GM18505 (cell line): ENCODE results near the gene C3orf38.
"Not testable (repeated sequence)": the region's sequence is repeated elsewhere in the genome, so short reads cannot be mapped to it uniquely, and the experiment has no call there.

Experiments
- ATAC-seq: cut with Tn5 transposase; IDR thresholded peaks from one replicate; pipeline ENCODE4 v1.9.1; 2021; ENCODE audit not compliant: unreplicated experiment
- POLR2A ChIP-seq: IDR thresholded peaks from 4 replicates; pipeline ENCODE4 v1.6.1; 2011; ENCODE audit warnings: borderline replicate concordance; ENCODE audit not compliant: insufficient read depth, insufficient read length; ENCODE audit errors: extremely low read depth

C3orf38 gene

DNA sequence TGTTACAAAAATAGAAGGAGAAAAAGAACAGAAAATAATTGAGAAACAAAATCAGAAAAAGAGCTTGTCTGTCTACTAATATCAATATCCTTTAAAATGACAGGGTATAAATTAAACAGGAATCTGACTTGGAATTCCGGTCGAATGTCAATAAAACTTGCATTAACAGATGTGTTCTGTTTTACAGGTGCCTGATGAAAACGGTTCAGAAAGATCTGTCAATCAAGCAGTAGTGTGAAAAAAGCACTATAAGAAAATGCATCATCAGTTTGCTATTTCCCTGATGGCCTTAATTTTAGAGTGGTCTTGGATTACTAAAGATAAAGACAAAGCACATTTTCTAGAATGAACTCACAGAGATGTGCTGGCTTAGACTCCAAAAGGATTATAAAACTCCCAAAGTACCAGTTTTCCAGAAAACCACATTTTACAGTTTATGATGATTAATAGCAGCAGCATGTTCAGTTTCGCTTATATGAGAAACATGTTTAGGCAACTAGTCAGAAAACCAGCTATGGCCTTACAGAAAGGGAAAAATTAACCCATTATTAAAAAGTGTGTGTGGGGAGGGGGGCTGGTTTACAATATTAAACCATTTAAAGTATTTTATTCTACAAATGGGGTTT, 8.2 kb upstream of the C3orf38 start:
- TF ChIP-seq POLR2A, result no peak
- ATAC-seq, result no peak

DNA sequence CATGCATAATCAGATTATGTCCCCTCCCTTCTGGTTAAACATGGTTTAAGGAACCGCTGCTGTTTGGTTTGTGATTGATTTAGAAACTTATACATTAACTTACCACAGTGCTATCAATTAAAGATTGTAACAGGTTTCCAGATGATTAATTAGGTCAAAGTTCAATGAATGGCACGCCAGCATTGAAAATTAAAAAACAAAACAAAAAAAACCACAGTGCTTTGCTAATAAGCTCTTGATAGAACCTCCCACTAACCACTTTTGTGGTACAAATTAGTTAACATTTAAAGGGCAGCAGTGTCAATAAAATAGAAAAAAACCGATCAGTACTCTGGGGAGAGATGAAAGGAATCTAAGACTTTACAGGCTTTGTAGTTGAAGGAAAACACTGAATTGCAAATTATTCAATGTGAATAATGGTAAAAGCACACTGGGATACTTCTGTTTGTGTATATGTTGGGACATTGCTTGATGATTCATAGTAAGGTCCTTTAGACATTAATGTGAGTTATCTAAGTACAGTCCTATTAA, 7.6 kb upstream of the C3orf38 start:
- peak; percentile 49 for ATAC-seq
- no peak for TF ChIP-seq POLR2A

DNA sequence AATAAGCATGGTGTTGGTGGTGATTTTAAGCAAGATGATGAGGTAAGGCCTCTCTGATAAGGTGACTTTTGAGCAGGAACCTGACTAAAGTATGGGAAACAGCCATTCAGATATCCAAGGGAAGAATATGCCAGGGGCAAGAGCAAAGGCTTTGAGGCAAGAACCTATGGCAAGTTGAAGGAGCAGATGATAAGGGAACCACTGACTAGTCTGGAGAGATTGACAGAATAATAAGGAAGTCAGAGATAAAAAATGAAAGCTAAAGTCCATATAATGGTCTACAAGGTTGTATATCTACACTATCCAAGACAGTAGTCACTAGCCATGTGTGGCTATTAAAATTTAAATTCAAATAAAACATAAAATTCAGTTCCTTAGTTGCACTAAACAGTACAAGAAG, 2.5 kb upstream of the C3orf38 start:
- no peak for TF ChIP-seq POLR2A
- ATAC-seq, result no peak

DNA sequence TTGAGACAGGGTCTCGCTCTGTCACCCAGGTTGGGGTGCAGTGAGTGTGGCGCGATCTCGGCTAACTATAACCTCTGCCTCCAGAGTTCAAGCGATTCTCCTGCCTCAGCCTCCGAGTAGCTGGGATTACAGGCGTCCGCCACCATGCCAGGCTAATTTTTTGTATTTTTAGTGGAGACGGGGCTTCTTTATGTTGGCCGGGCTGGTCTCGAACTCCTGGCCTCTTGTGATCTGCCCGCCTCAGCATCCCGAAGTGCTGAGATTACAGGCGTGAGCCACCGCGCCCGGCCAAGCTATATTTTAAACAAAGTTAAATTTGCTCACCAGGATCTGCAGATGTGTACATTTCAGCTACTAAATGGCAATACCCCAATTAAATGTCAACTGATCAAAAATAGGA, 1.1 kb upstream of the C3orf38 start:
- no peak for ATAC-seq
- no peak for TF ChIP-seq POLR2A

DNA sequence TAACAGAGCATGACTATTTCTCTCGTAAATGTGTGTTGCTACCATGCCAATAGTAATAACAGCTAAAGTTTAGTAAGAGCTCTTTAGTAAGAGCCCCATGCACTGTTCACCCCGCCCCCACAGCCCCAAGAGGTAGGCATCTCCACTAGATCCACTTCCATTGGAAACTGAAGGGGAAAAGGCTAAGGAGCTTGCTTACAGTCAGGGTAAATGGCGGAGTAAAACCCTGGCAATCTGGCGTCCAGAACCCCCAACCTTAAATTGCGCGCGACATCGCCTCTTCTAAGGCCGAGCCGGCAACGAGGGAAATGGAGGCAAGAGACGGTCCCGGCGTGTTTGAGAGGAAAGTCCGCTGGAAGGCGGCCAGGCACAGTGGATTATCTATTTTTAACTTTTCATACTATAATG, 654 bp upstream of the C3orf38 start:
- no peak for TF ChIP-seq POLR2A
- peak; percentile 9 for ATAC-seq

DNA sequence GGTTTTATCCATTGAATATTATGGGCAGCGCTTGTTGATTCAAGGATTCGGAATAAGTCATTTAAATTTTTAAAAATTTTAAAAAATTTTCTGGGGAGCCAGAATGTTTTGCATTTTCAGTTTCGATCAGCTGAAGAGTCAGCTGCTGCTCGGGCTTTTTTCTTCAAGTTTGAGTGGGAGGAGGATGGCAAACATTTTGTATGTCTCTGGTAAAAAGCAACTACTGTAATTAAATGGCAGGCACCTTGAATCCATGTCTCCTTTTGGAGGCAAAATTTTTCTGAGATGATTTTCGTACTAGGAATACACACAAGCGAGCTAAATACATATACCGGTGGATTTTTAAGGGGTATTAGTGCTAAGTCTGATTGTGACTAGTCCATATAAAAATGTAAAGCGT, 612 bp downstream of the C3orf38 start:
- peak; percentile 27 for ATAC-seq
- peak; percentile 28 for TF ChIP-seq POLR2A

- TF ChIP-seq POLR2A, result no peak
- no peak for ATAC-seq
These were observed 1.0 kb downstream of the C3orf38 start for GRCh38 chr3:88150806-88151205.

DNA sequence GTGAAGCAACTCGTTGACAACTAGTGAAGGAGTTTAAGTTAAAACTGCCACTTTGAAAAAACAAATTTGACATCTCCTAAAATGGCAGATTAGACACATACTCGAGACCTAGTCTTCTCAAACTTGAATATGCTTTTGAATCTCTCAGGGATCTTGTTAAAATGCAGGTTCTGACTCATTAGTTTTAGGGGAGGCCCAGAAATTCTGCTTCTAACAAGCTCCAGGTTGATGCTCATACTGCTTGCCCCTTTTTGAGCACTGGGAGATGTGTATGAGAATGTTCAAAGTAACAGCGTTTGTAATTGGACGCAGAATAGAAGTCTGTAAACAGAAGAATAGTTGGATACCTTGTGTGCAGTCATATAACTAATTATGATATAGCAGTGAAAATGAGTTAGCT, 1.6 kb downstream of the C3orf38 start:
- TF ChIP-seq POLR2A, result no peak
- no peak for ATAC-seq

DNA sequence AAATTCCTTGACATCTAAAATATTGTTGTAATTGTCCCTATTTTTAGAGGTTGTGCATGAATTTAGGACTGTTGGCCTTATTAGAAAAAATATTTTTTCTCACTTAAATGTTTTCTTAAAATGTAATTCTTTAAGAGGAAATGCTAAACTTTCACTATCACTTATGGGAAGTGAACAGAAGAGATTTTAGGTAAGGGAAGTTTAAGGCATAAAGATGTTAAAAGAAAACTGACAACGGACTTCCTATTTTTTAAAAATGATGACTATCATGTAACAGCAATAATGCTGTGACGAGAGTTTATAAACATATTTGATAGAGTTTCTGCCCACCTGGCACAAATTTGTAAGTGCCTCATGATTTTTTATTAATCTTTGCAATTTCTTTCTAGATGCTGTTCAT, 3.1 kb downstream of the C3orf38 start:
- ATAC-seq, result no peak
- TF ChIP-seq POLR2A, result no peak

DNA sequence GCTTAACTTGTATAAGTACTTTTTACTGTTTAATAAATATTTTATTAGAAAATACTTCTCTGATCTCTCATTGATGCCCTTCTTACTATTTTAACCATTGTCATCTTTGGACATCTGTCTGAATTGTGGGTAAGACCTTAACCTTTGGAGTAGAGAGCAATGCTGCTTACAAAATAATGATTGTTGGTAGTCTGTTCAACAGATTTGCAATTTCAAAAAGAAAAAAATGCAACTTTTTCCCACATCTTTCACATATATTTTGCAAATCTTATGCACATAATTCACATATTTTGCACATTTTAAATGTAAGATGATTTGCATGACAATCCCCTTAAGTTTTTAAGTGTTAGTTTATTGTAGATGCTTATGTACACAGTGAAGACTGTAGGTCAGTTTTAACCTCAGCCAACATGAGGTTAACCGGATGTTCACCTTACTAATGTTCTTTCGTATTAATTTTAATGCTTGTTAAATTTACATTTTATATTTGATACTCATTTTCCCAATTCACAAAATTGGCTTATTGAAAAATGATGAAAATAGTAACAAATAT, 16.7 kb downstream of the C3orf38 start:
- TF ChIP-seq POLR2A, result no peak
- ATAC-seq, result no peak

DNA sequence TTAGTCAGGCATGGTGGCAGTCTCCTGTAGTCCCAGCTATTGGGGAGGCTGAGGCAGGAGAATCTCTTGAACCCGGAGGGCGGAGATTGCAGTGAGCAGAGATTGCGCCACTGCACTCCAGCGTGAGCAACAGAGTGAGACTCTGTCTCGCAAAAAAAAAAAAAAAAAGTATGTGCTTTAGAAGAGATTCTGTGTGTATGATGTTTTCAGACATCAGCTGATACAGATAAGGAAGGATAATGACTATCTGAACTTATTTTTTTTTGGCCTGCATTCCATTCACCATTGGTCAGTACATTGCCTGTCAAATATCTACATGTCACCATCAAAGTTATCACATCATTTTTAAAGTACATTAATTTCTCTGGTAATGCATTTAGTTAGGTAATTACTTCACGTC, 17.4 kb downstream of the C3orf38 start:
- ATAC-seq, result no peak
- no peak for TF ChIP-seq POLR2A

- no peak for TF ChIP-seq POLR2A
- no peak for ATAC-seq
These were observed 17.9 kb downstream of the C3orf38 start for GRCh38 chr3:88167704-88168103.

- no peak for TF ChIP-seq POLR2A
- ATAC-seq, result no peak
These were observed 18.4 kb downstream of the C3orf38 start for GRCh38 chr3:88168171-88168570.

GRCh38 chr3:88180398-88180999, 30.7 kb downstream of the C3orf38 start:
- peak; percentile 86 for ATAC-seq
- no peak for TF ChIP-seq POLR2A

DNA sequence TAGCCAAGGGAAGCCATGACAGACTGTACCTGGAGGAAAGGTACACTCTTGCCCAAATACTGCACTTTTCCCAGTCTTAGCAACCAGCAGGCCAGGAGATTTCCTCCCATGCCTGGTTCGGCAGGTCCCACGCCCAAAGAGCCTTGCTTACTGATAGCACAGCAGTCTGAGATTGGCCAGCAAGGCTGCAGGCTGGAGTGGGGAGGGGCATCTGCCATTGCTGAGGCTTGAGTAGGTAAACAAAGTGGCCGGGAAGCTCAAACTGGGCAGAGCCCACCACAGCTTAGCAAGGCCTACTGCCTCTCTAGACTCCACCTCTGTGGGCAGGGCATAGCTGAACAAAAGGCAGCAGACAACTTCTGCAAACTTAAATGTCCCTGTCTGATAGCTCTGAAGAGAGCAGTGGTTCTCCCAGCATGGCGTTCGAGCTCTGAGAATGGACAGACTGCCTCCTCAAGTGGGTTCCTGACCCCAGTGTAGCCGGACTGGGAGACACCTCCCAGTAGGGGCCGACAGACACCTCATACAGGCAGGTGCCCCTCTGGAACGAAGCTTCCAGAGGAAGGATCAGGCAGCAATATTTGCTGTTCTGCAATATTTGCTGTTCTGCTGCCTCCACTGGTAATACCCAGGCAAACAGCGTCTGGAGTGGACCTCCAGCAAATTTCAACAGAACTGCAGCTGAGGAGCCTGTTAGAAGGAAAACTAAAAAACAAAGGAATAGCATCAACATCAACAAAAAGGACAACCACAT, 32.6 kb downstream of the C3orf38 start:
- ATAC-seq, result not testable (repeated sequence)
